GM12891 (cell line): ENCODE measurements around the gene ADGRG1.

Experiments
- PAX5 ChIP-seq: IDR thresholded peaks from 2 replicates; pipeline ENCODE4 v1.6.1; 2011; ENCODE audit warnings: low read length, moderate library complexity, mild to moderate bottlenecking; ENCODE audit not compliant: insufficient read depth, severe bottlenecking
- POLR2A ChIP-seq: IDR thresholded peaks from 2 replicates; pipeline ENCODE4 v1.6.1; 2011; ENCODE audit warnings: low read depth, low read length, control low read depth
- POLR2AphosphoS5 ChIP-seq: IDR thresholded peaks from 2 replicates; pipeline ENCODE4 v1.6.1; 2011; ENCODE audit warnings: low read depth, low read length, control low read depth
- POU2F2 ChIP-seq: IDR thresholded peaks from 2 replicates; pipeline ENCODE4 v1.6.1; 2011; ENCODE audit warnings: low read depth, mild to moderate bottlenecking, control low read depth, low read length, moderate library complexity
- SPI1 ChIP-seq: IDR thresholded peaks from 2 replicates; pipeline ENCODE4 v1.6.1; 2011; ENCODE audit warnings: low read depth, low read length, control low read depth
- TAF1 ChIP-seq: IDR thresholded peaks from 2 replicates; pipeline ENCODE4 v1.6.1; 2011; ENCODE audit warnings: low read depth, low read length, control low read depth

GRCh38 chr16:57689762-57690558 is 61.5 kb downstream of the ADGRG1 start:
- TF ChIP-seq PAX5, result peak; percentile 85
- TF ChIP-seq POLR2A, result 0 out of 2 replicates have a peak, but pooled peaks have one; percentile 43
- peak; percentile 58; the same call in 1 of the 2 replicates for TF ChIP-seq POLR2AphosphoS5
- peak; percentile 84 for TF ChIP-seq POU2F2
- no peak for TF ChIP-seq SPI1
- 0 out of 2 replicates have a peak, but pooled peaks have one; percentile 38 for TF ChIP-seq TAF1
